Thyroid gland (tissue), 4 donors: Measurements from ENCODE around the gene PRR12.

Source experiments
- POLR2A ChIP-seq, 2 donors: fragments of 450-650 bp; IDR thresholded peaks; one replicate each; pipeline ENCODE4 v1.6.1; 2017; ENCODE audit warnings: antibody characterized with exemption in 2 of 2, mild to moderate bottlenecking in 2 of 2, moderate library complexity in 1 of 2
- TF ChIP-seq, protein P1 (sequence below), 6 experiments: fragments of 200-600 bp in 3 of 6; fragments of 450-650 bp in 3 of 6; sonication (generic) in 3 of 6; IDR thresholded peaks; one replicate each; pipeline ENCODE4 v1.5.1; 2016 to 2019; ENCODE audit warnings: antibody characterized with exemption in 6 of 6, mild to moderate bottlenecking in 2 of 6, inconsistent platforms in 1 of 6, moderate library complexity in 1 of 6

DNA sequence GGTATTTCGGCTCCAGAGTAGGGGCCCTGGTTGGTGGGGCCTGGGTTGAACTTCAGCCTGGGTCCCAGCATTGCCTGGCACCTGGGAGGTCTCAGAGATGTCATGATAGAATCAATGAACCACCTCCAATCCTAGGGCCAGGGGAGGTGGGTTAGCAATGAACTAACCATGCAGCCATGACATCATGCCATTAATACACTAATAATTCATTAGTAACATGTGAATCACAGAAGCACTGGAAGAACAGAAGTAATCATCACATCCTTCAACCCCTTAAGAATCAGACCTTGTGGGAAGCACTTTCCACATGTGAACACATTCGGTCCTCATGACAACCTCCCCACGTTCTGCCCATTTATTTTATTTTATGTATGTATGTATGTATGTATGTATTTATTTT lies 17.6 kb upstream of the PRR12 start:
- TF ChIP-seq, protein P1, sequence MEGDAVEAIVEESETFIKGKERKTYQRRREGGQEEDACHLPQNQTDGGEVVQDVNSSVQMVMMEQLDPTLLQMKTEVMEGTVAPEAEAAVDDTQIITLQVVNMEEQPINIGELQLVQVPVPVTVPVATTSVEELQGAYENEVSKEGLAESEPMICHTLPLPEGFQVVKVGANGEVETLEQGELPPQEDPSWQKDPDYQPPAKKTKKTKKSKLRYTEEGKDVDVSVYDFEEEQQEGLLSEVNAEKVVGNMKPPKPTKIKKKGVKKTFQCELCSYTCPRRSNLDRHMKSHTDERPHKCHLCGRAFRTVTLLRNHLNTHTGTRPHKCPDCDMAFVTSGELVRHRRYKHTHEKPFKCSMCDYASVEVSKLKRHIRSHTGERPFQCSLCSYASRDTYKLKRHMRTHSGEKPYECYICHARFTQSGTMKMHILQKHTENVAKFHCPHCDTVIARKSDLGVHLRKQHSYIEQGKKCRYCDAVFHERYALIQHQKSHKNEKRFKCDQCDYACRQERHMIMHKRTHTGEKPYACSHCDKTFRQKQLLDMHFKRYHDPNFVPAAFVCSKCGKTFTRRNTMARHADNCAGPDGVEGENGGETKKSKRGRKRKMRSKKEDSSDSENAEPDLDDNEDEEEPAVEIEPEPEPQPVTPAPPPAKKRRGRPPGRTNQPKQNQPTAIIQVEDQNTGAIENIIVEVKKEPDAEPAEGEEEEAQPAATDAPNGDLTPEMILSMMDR (IDR thresholded peaks at IDR 0.05) = no peak
- no peak for TF ChIP-seq POLR2A (IDR thresholded peaks at IDR 0.05)
